ENCODE measurements around the gene GPR55. TPM values are rescaled to one million over a fixed set of nuclear protein-coding genes. Genes with fewer than 3 reads are reported as not detected.

The GPR55 gene
- total and polyA plus RNA-seq, 2 donors (not counting 1 experiment from before 2014, with no cell fraction given) = 3.0 to 4.1 TPM

DNA sequence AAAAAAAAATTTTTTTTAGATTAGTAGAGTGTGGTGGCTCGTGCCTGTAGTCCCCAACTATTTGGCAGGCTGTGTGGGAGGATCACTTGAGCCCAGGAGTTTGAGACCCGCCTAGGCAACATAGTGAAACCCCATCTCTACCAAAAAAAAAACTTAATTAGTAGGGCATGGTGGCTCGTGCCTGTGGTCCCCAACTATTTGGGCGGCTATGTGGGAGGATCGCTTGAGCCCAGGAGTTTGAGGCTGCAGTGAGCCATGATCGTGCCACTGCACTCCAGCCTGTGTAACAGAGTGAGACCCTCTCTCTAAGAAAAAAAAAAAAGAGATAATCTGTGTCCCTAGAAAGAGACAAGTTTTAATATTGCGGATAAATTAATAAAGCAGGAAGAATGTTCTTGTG is 8.8 kb downstream of the GPR55 start:
- ChIA-PET CTCF (no interaction called here), POLR2A (no interaction called here)
- no CpG with 5 or more reads among the region's 7 CpGs for WGBS (ENCODE audit: insufficient coverage)

DNA sequence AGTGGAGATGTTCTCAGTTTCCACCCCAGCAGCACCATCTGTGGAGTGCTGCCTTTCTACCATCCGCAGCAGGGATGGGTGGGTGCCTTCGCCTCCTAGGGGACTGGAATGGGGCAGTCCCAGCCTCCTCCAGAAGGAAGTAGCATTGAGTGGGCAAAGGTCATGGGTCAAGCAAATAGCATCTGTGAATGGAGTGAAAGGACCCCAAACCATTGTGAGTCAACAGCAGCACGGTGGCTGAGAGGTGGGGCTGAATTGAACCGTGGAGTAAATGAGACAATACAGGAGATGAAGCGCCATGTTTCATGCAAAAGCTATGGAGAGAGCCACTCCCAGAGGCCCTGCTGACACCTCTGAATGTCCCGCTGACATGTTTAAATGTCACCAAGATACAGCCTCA is 9.7 kb downstream of the GPR55 start:
- Histone ChIP-seq H3K79me2 (ENCODE audit: control insufficient read depth, insufficient read depth, low read length) (no peaks in the 10 kb centered on the region), H2AFZ (ENCODE audit: insufficient read depth, low read depth, low read length, poor library complexity, severe bottlenecking) (no peak overlapping the region), H3K36me3 (replicated peaks in 1 of 2; ENCODE audit: control extremely low read depth in 1 of 2, control insufficient read depth in 1 of 2, extremely low read depth in 1 of 2, insufficient read depth in 2 of 2, low read length in 1 of 2) (no peaks in the 10 kb centered on the region), H4K20me1 (ENCODE audit: control insufficient read depth, insufficient read depth, low read length, poor library complexity, severe bottlenecking) (no peaks in the 10 kb centered on the region), H3K4me2 (replicated peaks; ENCODE audit: low read depth, low read length, poor library complexity, severe bottlenecking) (no peak overlapping the region), H3K27me3 (replicated peaks in 1 of 4; ENCODE audit: control extremely low read depth in 1 of 4, control insufficient read depth in 3 of 4, insufficient read depth in 4 of 4, low read length in 3 of 4) (no peaks in the 10 kb centered on the region), H3K4me3 (ENCODE audit: control extremely low read depth in 1 of 5, extremely low read depth in 1 of 5, insufficient read depth in 1 of 5, low read depth in 2 of 5, low read length in 4 of 5) (no peak overlapping the region), H3K9ac (ENCODE audit: low read length) (no peak overlapping the region), H3K27ac (ENCODE audit: low read length in 2 of 2) (no peak overlapping the region), H3K9me3 (ENCODE audit: control extremely low read depth in 1 of 3, control insufficient read depth in 2 of 3, insufficient read depth in 1 of 3, low read length in 2 of 3) (no peaks in the 10 kb centered on the region), H3K4me1 (ENCODE audit: control insufficient read depth in 2 of 2, insufficient read depth in 2 of 2, low read length in 2 of 2) (peaks cover 0 to 5% of the 10 kb centered on the region in 2 donors)
- Mint-ChIP-seq H3K4me3 (no peak overlapping the region), H3K9me3 (ENCODE audit: insufficient read depth) (no peaks in the 10 kb centered on the region), H3K4me1 (peaks cover 11% of the 10 kb centered on the region), H3K27ac (no peak overlapping the region), H3K27me3 (no peaks in the 10 kb centered on the region)
- ChIA-PET CTCF (interaction anchor here (0.9 to 5.4 kb wide), 4 partner anchors 10 to 65 kb away, joined by 3 to 91 read pairs (median 29); partner anchors contain the start of genes GPR55 and ITM2C), POLR2A (no interaction called here)
- WGBS (ENCODE audit: insufficient coverage) = 83% methylated on average over 6 of the region's 6 CpGs
- intact Hi-C loops (cut with micrococcal nuclease) = no loop called here
- ATAC-seq (ENCODE audit: low read depth) = no peak
- TF ChIP-seq EZH2 (IDR thresholded peaks at IDR 0.05; ENCODE audit: borderline replicate concordance, insufficient read depth, low read depth, low read length, poor library complexity, severe bottlenecking) = no peak
- TF ChIP-seq, protein P1, sequence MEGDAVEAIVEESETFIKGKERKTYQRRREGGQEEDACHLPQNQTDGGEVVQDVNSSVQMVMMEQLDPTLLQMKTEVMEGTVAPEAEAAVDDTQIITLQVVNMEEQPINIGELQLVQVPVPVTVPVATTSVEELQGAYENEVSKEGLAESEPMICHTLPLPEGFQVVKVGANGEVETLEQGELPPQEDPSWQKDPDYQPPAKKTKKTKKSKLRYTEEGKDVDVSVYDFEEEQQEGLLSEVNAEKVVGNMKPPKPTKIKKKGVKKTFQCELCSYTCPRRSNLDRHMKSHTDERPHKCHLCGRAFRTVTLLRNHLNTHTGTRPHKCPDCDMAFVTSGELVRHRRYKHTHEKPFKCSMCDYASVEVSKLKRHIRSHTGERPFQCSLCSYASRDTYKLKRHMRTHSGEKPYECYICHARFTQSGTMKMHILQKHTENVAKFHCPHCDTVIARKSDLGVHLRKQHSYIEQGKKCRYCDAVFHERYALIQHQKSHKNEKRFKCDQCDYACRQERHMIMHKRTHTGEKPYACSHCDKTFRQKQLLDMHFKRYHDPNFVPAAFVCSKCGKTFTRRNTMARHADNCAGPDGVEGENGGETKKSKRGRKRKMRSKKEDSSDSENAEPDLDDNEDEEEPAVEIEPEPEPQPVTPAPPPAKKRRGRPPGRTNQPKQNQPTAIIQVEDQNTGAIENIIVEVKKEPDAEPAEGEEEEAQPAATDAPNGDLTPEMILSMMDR (IDR thresholded peaks at IDR 0.05) = no peak
- no peak for DNase-seq

More for the DNA sequence above, 8.8 kb downstream of the GPR55 start:
- H3K4me1 Mint-ChIP-seq = peaks cover 12% of the 10 kb centered on the region
- no peaks in the 10 kb centered on the region for H3K27me3 Mint-ChIP-seq
- Histone ChIP-seq H3K27me3 (replicated peaks in 1 of 4; ENCODE audit: control extremely low read depth in 1 of 4, control insufficient read depth in 3 of 4, insufficient read depth in 4 of 4, low read length in 3 of 4) (no peaks in the 10 kb centered on the region), H4K20me1 (ENCODE audit: control insufficient read depth, insufficient read depth, low read length, poor library complexity, severe bottlenecking) (no peaks in the 10 kb centered on the region), H3K4me3 (ENCODE audit: control extremely low read depth in 1 of 5, extremely low read depth in 1 of 5, insufficient read depth in 1 of 5, low read depth in 2 of 5, low read length in 4 of 5) (no peak overlapping the region), H3K9me3 (ENCODE audit: control extremely low read depth in 1 of 3, control insufficient read depth in 2 of 3, insufficient read depth in 1 of 3, low read length in 2 of 3) (no peaks in the 10 kb centered on the region), H3K9ac (ENCODE audit: low read length) (no peak overlapping the region), H3K4me1 (ENCODE audit: control insufficient read depth in 2 of 2, insufficient read depth in 2 of 2, low read length in 2 of 2) (peaks cover 0 to 5% of the 10 kb centered on the region in 2 donors), H3K27ac (ENCODE audit: low read length in 2 of 2) (no peak overlapping the region), H3K36me3 (replicated peaks in 1 of 2; ENCODE audit: control extremely low read depth in 1 of 2, control insufficient read depth in 1 of 2, extremely low read depth in 1 of 2, insufficient read depth in 2 of 2, low read length in 1 of 2) (no peaks in the 10 kb centered on the region), H3K79me2 (ENCODE audit: control insufficient read depth, insufficient read depth, low read length) (no peaks in the 10 kb centered on the region), H3K4me2 (replicated peaks; ENCODE audit: low read depth, low read length, poor library complexity, severe bottlenecking) (no peak overlapping the region), H2AFZ (ENCODE audit: insufficient read depth, low read depth, low read length, poor library complexity, severe bottlenecking) (no peak overlapping the region)
- DNase-seq = no peak
- no peak overlapping the region for H3K27ac Mint-ChIP-seq
- H3K4me3 Mint-ChIP-seq = no peak overlapping the region
- intact Hi-C loops (cut with micrococcal nuclease) = no loop called here
- no peak for TF ChIP-seq EZH2 (IDR thresholded peaks at IDR 0.05; ENCODE audit: borderline replicate concordance, insufficient read depth, low read depth, low read length, poor library complexity, severe bottlenecking)
- TF ChIP-seq, protein P1 (IDR thresholded peaks at IDR 0.05) = no peak
- H3K9me3 Mint-ChIP-seq (ENCODE audit: insufficient read depth) = no peaks in the 10 kb centered on the region
- no peak for ATAC-seq (ENCODE audit: low read depth)

Measured in B cell (primary cell).